ENCODE measurements around the gene APBA1.

APBA1 gene

GRCh38 chr9:69430206-69430605 lies 242.0 kb downstream of the APBA1 start:
- H3K27me3 ChIP-seq (replicated peaks; ENCODE audit: control insufficient read depth, insufficient read depth, low read length, poor library complexity, severe bottlenecking), result no peaks in the 10 kb centered on the region

GRCh38 chr9:69429281-69429680 lies 242.9 kb downstream of the APBA1 start:
- DNase-seq, result no peak
- no peak overlapping the region for H3K27ac ChIP-seq (ENCODE audit: insufficient read depth, low read length, poor library complexity, severe bottlenecking)
- no peaks in the 10 kb centered on the region for H3K36me3 ChIP-seq (ENCODE audit: control insufficient read depth, insufficient read depth, low read length)
- no peaks in the 10 kb centered on the region for H3K9me3 ChIP-seq (ENCODE audit: control insufficient read depth, low read length)
- no peaks in the 10 kb centered on the region for H3K4me1 ChIP-seq (ENCODE audit: control insufficient read depth, insufficient read depth, low read length, poor library complexity, severe bottlenecking)
- H3K27me3 ChIP-seq (replicated peaks; ENCODE audit: control insufficient read depth, insufficient read depth, low read length, poor library complexity, severe bottlenecking), result no peaks in the 10 kb centered on the region
- H3K4me3 ChIP-seq (ENCODE audit: insufficient read depth, low read depth, low read length, poor library complexity, severe bottlenecking), result no peak overlapping the region

More at GRCh38 chr9:69430206-69430605, 242.0 kb downstream of the APBA1 start:
- Histone ChIP-seq H3K36me3 (ENCODE audit: control insufficient read depth, insufficient read depth, low read length) (no peaks in the 10 kb centered on the region), H3K4me3 (ENCODE audit: insufficient read depth, low read depth, low read length, poor library complexity, severe bottlenecking) (no peak overlapping the region), H3K27ac (ENCODE audit: insufficient read depth, low read length, poor library complexity, severe bottlenecking) (no peak overlapping the region), H3K9me3 (ENCODE audit: control insufficient read depth, low read length) (no peaks in the 10 kb centered on the region), H3K4me1 (ENCODE audit: control insufficient read depth, insufficient read depth, low read length, poor library complexity, severe bottlenecking) (no peaks in the 10 kb centered on the region)
- no peak for DNase-seq

GRCh38 chr9:69428017-69428785 lies 244.0 kb downstream of the APBA1 start:
- Histone ChIP-seq H3K4me1 (ENCODE audit: control insufficient read depth, insufficient read depth, low read length, poor library complexity, severe bottlenecking) (no peaks in the 10 kb centered on the region), H3K9me3 (ENCODE audit: control insufficient read depth, low read length) (no peaks in the 10 kb centered on the region), H3K4me3 (ENCODE audit: insufficient read depth, low read depth, low read length, poor library complexity, severe bottlenecking) (no peak overlapping the region), H3K36me3 (ENCODE audit: control insufficient read depth, insufficient read depth, low read length) (no peaks in the 10 kb centered on the region), H3K27ac (ENCODE audit: insufficient read depth, low read length, poor library complexity, severe bottlenecking) (no peak overlapping the region), H3K27me3 (replicated peaks; ENCODE audit: control insufficient read depth, insufficient read depth, low read length, poor library complexity, severe bottlenecking) (no peaks in the 10 kb centered on the region)
- DNase-seq, result no peak

GRCh38 chr9:69427286-69427685 lies 244.9 kb downstream of the APBA1 start:
- Histone ChIP-seq H3K27ac (ENCODE audit: insufficient read depth, low read length, poor library complexity, severe bottlenecking) (no peak overlapping the region), H3K4me1 (ENCODE audit: control insufficient read depth, insufficient read depth, low read length, poor library complexity, severe bottlenecking) (no peaks in the 10 kb centered on the region), H3K9me3 (ENCODE audit: control insufficient read depth, low read length) (no peaks in the 10 kb centered on the region), H3K36me3 (ENCODE audit: control insufficient read depth, insufficient read depth, low read length) (no peaks in the 10 kb centered on the region), H3K27me3 (replicated peaks; ENCODE audit: control insufficient read depth, insufficient read depth, low read length, poor library complexity, severe bottlenecking) (no peaks in the 10 kb centered on the region), H3K4me3 (ENCODE audit: insufficient read depth, low read depth, low read length, poor library complexity, severe bottlenecking) (no peak overlapping the region)
- DNase-seq, result no peak

GRCh38 chr9:69425136-69425801 lies 246.9 kb downstream of the APBA1 start:
- no peaks in the 10 kb centered on the region for H3K4me1 ChIP-seq (ENCODE audit: control insufficient read depth, insufficient read depth, low read length, poor library complexity, severe bottlenecking)
- no peak for DNase-seq
- H3K27me3 ChIP-seq (replicated peaks; ENCODE audit: control insufficient read depth, insufficient read depth, low read length, poor library complexity, severe bottlenecking), result no peaks in the 10 kb centered on the region
- H3K27ac ChIP-seq (ENCODE audit: insufficient read depth, low read length, poor library complexity, severe bottlenecking), result no peak overlapping the region
- no peaks in the 10 kb centered on the region for H3K9me3 ChIP-seq (ENCODE audit: control insufficient read depth, low read length)
- no peaks in the 10 kb centered on the region for H3K36me3 ChIP-seq (ENCODE audit: control insufficient read depth, insufficient read depth, low read length)
- no peak overlapping the region for H3K4me3 ChIP-seq (ENCODE audit: insufficient read depth, low read depth, low read length, poor library complexity, severe bottlenecking)

GRCh38 chr9:69421908-69422801 lies 250.0 kb downstream of the APBA1 start:
- DNase-seq, result peak in 2 of 3 donors; percentile 26 to 42
- no peaks in the 10 kb centered on the region for H3K4me1 ChIP-seq (ENCODE audit: control insufficient read depth, insufficient read depth, low read length, poor library complexity, severe bottlenecking)
- H3K4me3 ChIP-seq (ENCODE audit: insufficient read depth, low read depth, low read length, poor library complexity, severe bottlenecking), result no peak overlapping the region
- H3K27ac ChIP-seq (ENCODE audit: insufficient read depth, low read length, poor library complexity, severe bottlenecking), result no peak overlapping the region
- H3K27me3 ChIP-seq (replicated peaks; ENCODE audit: control insufficient read depth, insufficient read depth, low read length, poor library complexity, severe bottlenecking), result no peaks in the 10 kb centered on the region
- no peaks in the 10 kb centered on the region for H3K9me3 ChIP-seq (ENCODE audit: control insufficient read depth, low read length)
- H3K36me3 ChIP-seq (ENCODE audit: control insufficient read depth, insufficient read depth, low read length), result no peaks in the 10 kb centered on the region

- Histone ChIP-seq H3K4me3 (ENCODE audit: insufficient read depth, low read depth, low read length, poor library complexity, severe bottlenecking) (no peak overlapping the region), H3K4me1 (ENCODE audit: control insufficient read depth, insufficient read depth, low read length, poor library complexity, severe bottlenecking) (no peaks in the 10 kb centered on the region)
- DNase-seq, result no peak
Measured at GRCh38 chr9:69420611-69421270, 251.4 kb downstream of the APBA1 start.

GRCh38 chr9:69412741-69413150 lies 259.4 kb downstream of the APBA1 start:
- Histone ChIP-seq H3K27me3 (replicated peaks; ENCODE audit: control insufficient read depth, insufficient read depth, low read length, poor library complexity, severe bottlenecking) (no peaks in the 10 kb centered on the region), H3K9me3 (ENCODE audit: control insufficient read depth, low read length) (no peaks in the 10 kb centered on the region), H3K4me1 (ENCODE audit: control insufficient read depth, insufficient read depth, low read length, poor library complexity, severe bottlenecking) (no peaks in the 10 kb centered on the region), H3K36me3 (ENCODE audit: control insufficient read depth, insufficient read depth, low read length) (no peaks in the 10 kb centered on the region), H3K27ac (ENCODE audit: insufficient read depth, low read length, poor library complexity, severe bottlenecking) (no peak overlapping the region), H3K4me3 (ENCODE audit: insufficient read depth, low read depth, low read length, poor library complexity, severe bottlenecking) (no peak overlapping the region)
- no peak for DNase-seq

More at GRCh38 chr9:69420611-69421270, 251.4 kb downstream of the APBA1 start:
- no peaks in the 10 kb centered on the region for H3K36me3 ChIP-seq (ENCODE audit: control insufficient read depth, insufficient read depth, low read length)
- H3K9me3 ChIP-seq (ENCODE audit: control insufficient read depth, low read length), result no peaks in the 10 kb centered on the region
- H3K27ac ChIP-seq (ENCODE audit: insufficient read depth, low read length, poor library complexity, severe bottlenecking), result no peak overlapping the region
- no peaks in the 10 kb centered on the region for H3K27me3 ChIP-seq (replicated peaks; ENCODE audit: control insufficient read depth, insufficient read depth, low read length, poor library complexity, severe bottlenecking)

- DNase-seq, result no peak
- Histone ChIP-seq H3K36me3 (ENCODE audit: control insufficient read depth, insufficient read depth, low read length) (no peaks in the 10 kb centered on the region), H3K4me3 (ENCODE audit: insufficient read depth, low read depth, low read length, poor library complexity, severe bottlenecking) (no peak overlapping the region), H3K27me3 (replicated peaks; ENCODE audit: control insufficient read depth, insufficient read depth, low read length, poor library complexity, severe bottlenecking) (no peaks in the 10 kb centered on the region), H3K4me1 (ENCODE audit: control insufficient read depth, insufficient read depth, low read length, poor library complexity, severe bottlenecking) (no peaks in the 10 kb centered on the region), H3K9me3 (ENCODE audit: control insufficient read depth, low read length) (no peaks in the 10 kb centered on the region), H3K27ac (ENCODE audit: insufficient read depth, low read length, poor library complexity, severe bottlenecking) (no peak overlapping the region)
Measured at GRCh38 chr9:69411931-69412740, 260.0 kb downstream of the APBA1 start.

Measured in effector memory CD4-positive, alpha-beta T cell (primary cell).